ENCODE results near the gene STRA8.

STRA8 gene

DNA sequence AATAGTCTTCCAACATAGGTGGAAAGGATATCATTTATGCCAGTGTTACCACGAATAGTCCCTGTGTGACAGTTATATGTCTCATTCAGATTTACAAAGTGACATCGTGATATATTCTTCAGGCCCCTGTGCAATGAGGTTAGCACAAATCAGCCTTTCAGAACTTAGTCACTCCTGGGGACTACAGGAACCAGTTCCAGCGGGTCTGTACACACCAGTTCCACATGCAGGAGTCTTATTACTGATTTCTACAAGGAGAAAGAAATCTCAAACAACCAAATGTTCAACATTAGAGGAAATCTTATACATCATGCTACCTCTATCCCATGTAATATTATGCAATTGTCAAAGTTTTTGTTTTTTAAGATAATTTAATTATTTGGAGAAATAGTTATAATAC, 17.9 kb upstream of the STRA8 start:
- DNase-seq (ENCODE audit: low spot score): no peak
- Histone ChIP-seq H3K27ac (ENCODE audit: poor library complexity, severe bottlenecking) (no peak overlapping the region), H3K4me3 (ENCODE audit: severe bottlenecking) (no peak overlapping the region), H3K9me3 (ENCODE audit: severe bottlenecking) (no peaks in the 10 kb centered on the region), H3K27me3 (ENCODE audit: insufficient read depth, poor library complexity, severe bottlenecking) (no peaks in the 10 kb centered on the region), H3K36me3 (ENCODE audit: low read depth) (no peaks in the 10 kb centered on the region), H3K4me1 (ENCODE audit: insufficient read depth, poor library complexity, severe bottlenecking) (no peaks in the 10 kb centered on the region)
- TF ChIP-seq, protein P1, sequence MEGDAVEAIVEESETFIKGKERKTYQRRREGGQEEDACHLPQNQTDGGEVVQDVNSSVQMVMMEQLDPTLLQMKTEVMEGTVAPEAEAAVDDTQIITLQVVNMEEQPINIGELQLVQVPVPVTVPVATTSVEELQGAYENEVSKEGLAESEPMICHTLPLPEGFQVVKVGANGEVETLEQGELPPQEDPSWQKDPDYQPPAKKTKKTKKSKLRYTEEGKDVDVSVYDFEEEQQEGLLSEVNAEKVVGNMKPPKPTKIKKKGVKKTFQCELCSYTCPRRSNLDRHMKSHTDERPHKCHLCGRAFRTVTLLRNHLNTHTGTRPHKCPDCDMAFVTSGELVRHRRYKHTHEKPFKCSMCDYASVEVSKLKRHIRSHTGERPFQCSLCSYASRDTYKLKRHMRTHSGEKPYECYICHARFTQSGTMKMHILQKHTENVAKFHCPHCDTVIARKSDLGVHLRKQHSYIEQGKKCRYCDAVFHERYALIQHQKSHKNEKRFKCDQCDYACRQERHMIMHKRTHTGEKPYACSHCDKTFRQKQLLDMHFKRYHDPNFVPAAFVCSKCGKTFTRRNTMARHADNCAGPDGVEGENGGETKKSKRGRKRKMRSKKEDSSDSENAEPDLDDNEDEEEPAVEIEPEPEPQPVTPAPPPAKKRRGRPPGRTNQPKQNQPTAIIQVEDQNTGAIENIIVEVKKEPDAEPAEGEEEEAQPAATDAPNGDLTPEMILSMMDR (IDR thresholded peaks at IDR 0.05; ENCODE audit: poor library complexity, severe bottlenecking): no peak
- no peak for ATAC-seq (ENCODE audit: low read depth)

DNA sequence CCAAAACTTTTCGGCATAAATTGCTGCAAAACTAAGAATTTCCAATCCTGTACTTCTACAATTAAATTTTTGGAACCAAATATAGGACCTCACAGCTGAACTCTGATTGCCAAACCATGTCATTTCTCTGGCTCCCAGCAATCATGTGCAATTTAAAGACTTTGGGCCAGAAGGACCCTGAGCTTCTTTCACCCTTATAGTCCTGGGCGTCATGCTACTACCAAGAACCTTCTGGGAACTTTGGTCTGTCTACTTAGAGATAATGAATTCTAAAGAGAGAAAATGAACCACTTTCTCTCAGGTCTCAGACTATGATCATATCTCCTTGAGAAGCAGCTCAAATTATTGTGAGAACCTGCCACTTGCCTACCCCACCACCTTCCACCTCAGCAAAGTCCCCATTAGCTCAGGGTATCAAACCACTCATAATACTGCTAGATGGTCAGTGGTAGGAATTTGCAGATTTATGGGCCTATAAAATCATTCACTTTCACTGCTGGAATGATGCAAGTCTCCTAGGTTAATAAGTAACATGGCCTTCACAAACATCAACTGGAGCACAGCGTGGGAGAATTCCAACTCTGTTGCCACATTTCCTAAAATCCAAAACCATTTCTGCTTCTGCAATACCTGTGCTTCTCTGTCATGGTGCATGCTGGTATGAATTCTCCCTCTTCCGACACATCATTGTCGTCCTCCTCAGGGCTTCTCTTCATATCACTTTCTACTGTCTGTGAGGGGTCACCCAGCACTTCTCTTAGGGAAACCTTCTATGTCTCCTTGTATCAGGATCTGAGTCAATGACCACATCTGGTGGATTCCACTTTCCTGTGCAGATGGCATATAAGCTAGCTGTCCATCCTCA, 15.8 kb upstream of the STRA8 start:
- Histone ChIP-seq H3K27me3 (ENCODE audit: insufficient read depth, poor library complexity, severe bottlenecking) (no peaks in the 10 kb centered on the region), H3K27ac (ENCODE audit: poor library complexity, severe bottlenecking) (no peak overlapping the region), H3K9me3 (ENCODE audit: severe bottlenecking) (no peaks in the 10 kb centered on the region), H3K36me3 (ENCODE audit: low read depth) (no peaks in the 10 kb centered on the region), H3K4me3 (ENCODE audit: severe bottlenecking) (no peak overlapping the region), H3K4me1 (ENCODE audit: insufficient read depth, poor library complexity, severe bottlenecking) (no peaks in the 10 kb centered on the region)
- no peak for ATAC-seq (ENCODE audit: low read depth)
- TF ChIP-seq, protein P1 (IDR thresholded peaks at IDR 0.05; ENCODE audit: poor library complexity, severe bottlenecking): no peak
- no peak for DNase-seq (ENCODE audit: low spot score)

DNA sequence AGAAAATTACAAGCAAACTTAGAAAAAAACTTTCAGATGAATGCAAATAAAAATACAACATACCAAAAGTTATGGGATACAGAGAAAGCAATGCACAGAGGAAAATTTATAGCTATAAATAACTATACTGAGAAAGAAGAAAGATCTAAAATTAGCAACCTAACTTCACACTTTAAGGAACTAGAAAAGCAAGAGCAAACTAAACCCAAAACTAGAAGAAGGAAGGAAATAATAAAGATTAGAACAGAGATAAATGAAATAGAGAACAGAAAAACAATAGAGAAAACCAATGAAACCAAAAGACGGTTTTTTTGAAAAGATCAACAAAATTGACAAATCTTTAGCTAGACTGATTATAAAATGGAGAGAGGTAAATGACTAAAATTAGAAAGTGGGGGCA, 9.6 kb upstream of the STRA8 start:
- DNase-seq (ENCODE audit: low spot score): no peak
- no peak for ATAC-seq (ENCODE audit: low read depth)
- Histone ChIP-seq H3K27ac (ENCODE audit: poor library complexity, severe bottlenecking) (no peak overlapping the region), H3K9me3 (ENCODE audit: severe bottlenecking) (no peaks in the 10 kb centered on the region), H3K36me3 (ENCODE audit: low read depth) (no peaks in the 10 kb centered on the region), H3K27me3 (ENCODE audit: insufficient read depth, poor library complexity, severe bottlenecking) (no peaks in the 10 kb centered on the region), H3K4me3 (ENCODE audit: severe bottlenecking) (no peak overlapping the region), H3K4me1 (ENCODE audit: insufficient read depth, poor library complexity, severe bottlenecking) (no peaks in the 10 kb centered on the region)
- TF ChIP-seq, protein P1 (IDR thresholded peaks at IDR 0.05; ENCODE audit: poor library complexity, severe bottlenecking): no peak

DNA sequence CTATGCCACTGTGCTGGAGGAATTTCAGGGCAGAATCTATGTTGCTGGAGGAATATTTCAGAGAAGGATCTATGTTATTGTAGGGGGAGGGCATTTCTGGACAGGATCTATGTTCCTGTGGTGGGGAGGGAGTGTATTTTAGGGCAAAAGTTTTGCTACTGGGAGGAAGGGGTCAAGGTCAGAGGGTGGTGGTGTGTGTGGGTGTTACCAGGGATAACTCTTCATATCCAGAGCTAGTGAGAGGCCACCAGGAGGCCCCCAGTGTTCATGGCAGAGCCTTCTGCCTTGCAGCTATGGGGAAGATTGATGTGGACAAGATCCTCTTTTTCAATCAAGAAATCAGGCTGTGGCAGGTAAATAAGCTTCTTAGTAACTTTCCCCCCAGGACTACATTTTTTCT, 2.0 kb upstream of the STRA8 start:
- no peak overlapping the region for H3K27ac ChIP-seq (ENCODE audit: poor library complexity, severe bottlenecking)

More for the DNA sequence above, 2.0 kb upstream of the STRA8 start:
- ATAC-seq (ENCODE audit: low read depth): no peak
- TF ChIP-seq, protein P1 (IDR thresholded peaks at IDR 0.05; ENCODE audit: poor library complexity, severe bottlenecking): no peak
- Histone ChIP-seq H3K9me3 (ENCODE audit: severe bottlenecking) (no peaks in the 10 kb centered on the region), H3K36me3 (ENCODE audit: low read depth) (no peaks in the 10 kb centered on the region), H3K27me3 (ENCODE audit: insufficient read depth, poor library complexity, severe bottlenecking) (no peaks in the 10 kb centered on the region), H3K4me1 (ENCODE audit: insufficient read depth, poor library complexity, severe bottlenecking) (no peaks in the 10 kb centered on the region), H3K4me3 (ENCODE audit: severe bottlenecking) (no peak overlapping the region)
- DNase-seq (ENCODE audit: low spot score): no peak

Data from RWPE2 (cell line).